WERI-Rb-1 (cell line): ENCODE results near the gene MAP3K2.
"Not testable (repeated sequence)": the region's sequence is repeated elsewhere in the genome, so short reads cannot be mapped to it uniquely, and the experiment has no call there.

Experiments used
- DNase-seq: peaks from one replicate; pipeline ENCODE4 v3.0.0-alpha.2; 2020
- H3K27ac ChIP-seq: fragments of 250-450 bp; sonication (Bioruptor Pico); 2 replicates; pipeline ENCODE4 v1.5.1; 2020; ENCODE audit warnings: mild to moderate bottlenecking, moderate library complexity
- H3K27me3 ChIP-seq: fragments of 250-450 bp; sonication (Bioruptor Pico); 2 replicates; pipeline ENCODE4 v1.5.1; 2021; ENCODE audit warnings: mild to moderate bottlenecking, low read depth, moderate library complexity; ENCODE audit not compliant: insufficient read depth, severe bottlenecking
- H3K36me3 ChIP-seq: fragments of 250-450 bp; sonication (Bioruptor Pico); 2 replicates; pipeline ENCODE4 v1.5.1; 2020; ENCODE audit warnings: mild to moderate bottlenecking, moderate library complexity
- H3K4me3 ChIP-seq: 2 replicates; pipeline ENCODE4 v1.5.1; 2011; ENCODE audit warnings: low read depth, mild to moderate bottlenecking, control low read depth, low read length
- H3K9me3 ChIP-seq: fragments of 250-450 bp; sonication (Bioruptor Pico); 2 replicates; pipeline ENCODE4 v1.5.1; 2021; ENCODE audit warnings: mild to moderate bottlenecking, moderate library complexity; ENCODE audit not compliant: severe bottlenecking
- TF ChIP-seq, protein P1 (sequence below): IDR thresholded peaks from 2 replicates; pipeline ENCODE4 v1.5.1; 2011; ENCODE audit warnings: low read depth, mild to moderate bottlenecking, control low read depth, inconsistent platforms, low read length

MAP3K2 gene

DNA sequence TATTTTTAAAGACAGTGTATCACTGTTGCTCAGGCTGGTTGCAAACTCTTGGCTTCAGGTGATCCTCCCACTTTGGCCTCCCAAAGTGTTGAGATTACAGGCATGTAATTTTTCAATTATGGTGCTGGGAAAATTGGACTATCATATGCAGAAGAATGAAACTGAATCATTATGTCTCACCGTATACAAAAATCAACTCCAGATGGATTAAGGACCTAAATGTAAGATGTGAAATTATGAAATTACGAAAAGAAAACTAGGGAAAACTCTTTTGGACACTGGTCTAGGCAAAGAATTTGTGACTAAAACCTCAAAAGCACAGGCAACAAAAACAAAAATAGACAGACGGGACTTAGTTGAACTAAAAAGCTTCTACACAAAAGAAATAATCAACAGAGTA lies 31.2 kb downstream of the MAP3K2 start:
- H3K36me3 ChIP-seq: no peaks in the 10 kb centered on the region
- TF ChIP-seq, protein P1, sequence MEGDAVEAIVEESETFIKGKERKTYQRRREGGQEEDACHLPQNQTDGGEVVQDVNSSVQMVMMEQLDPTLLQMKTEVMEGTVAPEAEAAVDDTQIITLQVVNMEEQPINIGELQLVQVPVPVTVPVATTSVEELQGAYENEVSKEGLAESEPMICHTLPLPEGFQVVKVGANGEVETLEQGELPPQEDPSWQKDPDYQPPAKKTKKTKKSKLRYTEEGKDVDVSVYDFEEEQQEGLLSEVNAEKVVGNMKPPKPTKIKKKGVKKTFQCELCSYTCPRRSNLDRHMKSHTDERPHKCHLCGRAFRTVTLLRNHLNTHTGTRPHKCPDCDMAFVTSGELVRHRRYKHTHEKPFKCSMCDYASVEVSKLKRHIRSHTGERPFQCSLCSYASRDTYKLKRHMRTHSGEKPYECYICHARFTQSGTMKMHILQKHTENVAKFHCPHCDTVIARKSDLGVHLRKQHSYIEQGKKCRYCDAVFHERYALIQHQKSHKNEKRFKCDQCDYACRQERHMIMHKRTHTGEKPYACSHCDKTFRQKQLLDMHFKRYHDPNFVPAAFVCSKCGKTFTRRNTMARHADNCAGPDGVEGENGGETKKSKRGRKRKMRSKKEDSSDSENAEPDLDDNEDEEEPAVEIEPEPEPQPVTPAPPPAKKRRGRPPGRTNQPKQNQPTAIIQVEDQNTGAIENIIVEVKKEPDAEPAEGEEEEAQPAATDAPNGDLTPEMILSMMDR: no peak
- H3K27ac ChIP-seq: no peak overlapping the region
- no peaks in the 10 kb centered on the region for H3K27me3 ChIP-seq
- peaks cover 3% of the 10 kb centered on the region for H3K9me3 ChIP-seq
- H3K4me3 ChIP-seq: no peak overlapping the region
- no peak for DNase-seq

DNA sequence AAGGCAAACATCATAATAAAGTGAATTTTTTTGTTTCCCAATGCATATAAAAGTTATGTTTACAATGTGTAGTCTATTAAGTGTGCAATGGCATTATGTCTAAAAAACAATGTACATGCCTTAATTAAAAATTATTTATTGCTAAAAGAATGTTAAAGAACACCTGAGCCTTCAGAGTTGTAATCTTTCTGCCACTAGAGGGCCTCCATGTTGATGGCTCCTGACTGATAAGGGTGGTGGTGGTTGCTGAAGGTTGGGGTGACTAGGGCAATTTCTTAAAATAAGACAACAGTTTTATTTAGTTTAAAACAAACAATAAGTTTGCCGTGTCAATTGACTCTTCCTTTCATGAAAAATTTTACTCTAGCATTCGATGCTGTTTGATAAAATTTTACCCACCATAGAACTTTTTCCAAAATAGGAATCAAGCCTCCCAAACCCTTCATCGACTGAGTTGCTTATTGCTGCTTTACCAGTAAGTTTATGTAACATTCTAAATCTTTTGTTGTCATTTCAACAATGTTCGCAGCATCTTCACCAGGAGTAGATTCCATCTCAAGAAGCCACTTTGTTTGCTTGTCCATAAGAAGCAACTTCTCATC lies 32.3 kb downstream of the MAP3K2 start:
- Histone ChIP-seq H3K27me3 (no peaks in the 10 kb centered on the region), H3K9me3 (peaks cover 3% of the 10 kb centered on the region), H3K4me3 (no peak overlapping the region), H3K36me3 (no peaks in the 10 kb centered on the region), H3K27ac (no peak overlapping the region; the same call in 1 of the 2 replicates)
- peak; percentile 11 for DNase-seq
- TF ChIP-seq, protein P1: peak; percentile 53

DNA sequence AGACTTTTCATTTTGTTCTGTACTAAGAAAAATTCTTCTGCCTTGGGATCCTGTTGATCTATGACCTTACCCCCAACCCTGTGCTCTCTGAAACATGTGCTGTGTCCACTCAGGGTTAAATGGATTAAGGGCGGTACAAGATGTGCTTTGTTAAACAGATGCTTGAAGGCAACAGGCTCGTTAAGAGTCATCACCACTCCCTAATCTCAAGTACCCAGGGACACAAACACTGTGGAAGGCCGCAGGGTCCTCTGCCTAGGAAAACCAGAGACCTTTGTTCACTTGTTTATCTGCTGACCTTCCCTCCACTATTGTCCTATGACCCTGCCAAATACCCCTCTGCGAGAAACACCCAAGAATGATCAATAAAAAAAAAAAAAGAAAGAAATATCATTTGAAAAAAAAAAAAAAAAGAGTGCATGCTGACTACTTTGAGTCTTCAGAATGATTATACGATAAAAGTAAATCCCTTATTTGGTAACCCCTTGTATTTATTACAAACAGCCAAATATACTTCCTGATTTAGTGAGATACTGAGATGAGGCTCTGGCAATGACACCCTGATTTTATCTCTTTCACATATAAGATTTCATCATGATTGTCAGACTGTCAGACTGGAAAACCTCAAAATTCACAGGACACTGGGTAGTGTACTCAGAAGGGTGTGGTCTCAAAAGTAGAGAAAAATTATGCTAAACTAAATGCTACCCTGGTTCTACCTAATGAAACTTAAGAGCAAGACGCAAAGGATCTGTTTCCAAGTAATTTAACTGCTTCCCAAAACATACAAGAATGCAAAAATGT lies 33.7 kb downstream of the MAP3K2 start:
- not testable (repeated sequence) for H3K36me3 ChIP-seq, H3K27ac ChIP-seq, H3K4me3 ChIP-seq, DNase-seq, H3K9me3 ChIP-seq, H3K27me3 ChIP-seq

DNA sequence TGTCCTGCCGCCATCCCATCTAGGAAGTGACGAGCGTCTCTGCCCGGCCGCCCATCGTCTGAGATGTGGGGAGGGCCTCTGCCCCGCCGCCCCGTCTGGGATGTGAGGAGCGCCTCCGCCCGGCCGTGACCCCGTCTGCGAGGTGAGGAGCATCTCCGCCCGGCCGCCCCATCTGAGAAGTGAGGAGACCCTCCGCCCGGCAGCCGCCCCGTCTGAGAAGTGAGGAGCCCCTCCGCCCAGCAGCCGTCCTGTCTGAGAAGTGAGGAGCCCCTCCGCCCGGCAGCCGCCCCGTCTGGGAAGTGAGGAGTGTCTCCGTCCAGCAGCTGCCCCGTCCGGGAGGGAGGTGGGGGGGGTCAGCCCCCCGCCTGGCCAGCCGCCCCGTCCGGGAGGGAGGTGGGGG lies 34.6 kb downstream of the MAP3K2 start:
- not testable (repeated sequence) for H3K27ac ChIP-seq, H3K9me3 ChIP-seq, H3K27me3 ChIP-seq, H3K36me3 ChIP-seq, DNase-seq, H3K4me3 ChIP-seq

DNA sequence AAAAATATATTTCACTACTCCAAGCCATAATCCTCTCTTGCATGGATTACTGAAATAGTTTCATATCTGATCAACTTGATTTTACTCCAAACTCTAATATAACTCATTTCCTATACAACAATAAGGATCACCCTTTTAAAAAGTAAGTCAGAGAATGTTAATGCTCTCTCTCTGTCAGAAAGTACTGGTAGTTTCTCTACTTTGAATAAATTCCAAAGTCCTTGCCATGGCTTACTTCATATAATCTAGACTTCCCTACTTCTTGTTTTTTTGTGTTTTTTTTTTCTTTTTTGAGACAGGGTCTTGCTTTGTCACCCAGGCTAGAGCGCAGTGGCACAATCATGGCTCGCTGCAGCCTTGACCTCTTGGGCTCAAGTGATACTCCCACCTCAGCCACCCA lies 36.2 kb downstream of the MAP3K2 start:
- TF ChIP-seq, protein P1: no peak
- Histone ChIP-seq H3K4me3 (no peak overlapping the region), H3K27ac (no peak overlapping the region), H3K36me3 (no peaks in the 10 kb centered on the region), H3K9me3 (peaks cover 3% of the 10 kb centered on the region), H3K27me3 (no peaks in the 10 kb centered on the region)
- no peak for DNase-seq

DNA sequence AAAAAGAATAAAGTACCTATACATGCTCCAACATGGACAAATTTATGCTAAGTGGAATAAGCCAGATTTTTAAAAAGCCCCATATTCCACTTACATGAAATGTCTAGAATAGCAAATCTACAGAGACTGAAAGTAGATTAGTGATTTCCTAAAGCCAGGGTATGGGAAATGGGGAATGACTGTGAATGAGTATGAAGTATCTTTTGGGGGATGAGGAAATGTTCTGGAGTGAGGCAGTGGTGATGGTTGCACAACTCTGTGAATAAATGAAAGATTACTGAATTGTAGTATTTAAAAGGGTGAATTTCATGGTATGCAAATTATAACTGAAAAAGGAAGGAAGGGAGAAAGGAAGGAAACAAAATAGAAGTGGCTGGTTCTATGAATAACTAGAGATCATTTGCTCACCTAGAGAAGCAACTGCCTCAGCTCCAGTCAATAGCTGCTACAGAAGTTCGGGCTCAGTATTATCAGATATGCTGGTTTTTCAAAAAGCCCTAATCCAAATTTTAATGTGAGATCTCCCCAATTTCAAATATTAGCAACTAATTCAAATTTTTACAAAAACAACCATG lies 39.3 kb downstream of the MAP3K2 start:
- Histone ChIP-seq H3K9me3 (peaks cover 3% of the 10 kb centered on the region), H3K36me3 (no peaks in the 10 kb centered on the region), H3K27me3 (no peaks in the 10 kb centered on the region), H3K4me3 (no peak overlapping the region), H3K27ac (no peak overlapping the region)
- TF ChIP-seq, protein P1: no peak
- no peak for DNase-seq
